ENCODE data around the gene ZIC4.

Gene ZIC4

DNA sequence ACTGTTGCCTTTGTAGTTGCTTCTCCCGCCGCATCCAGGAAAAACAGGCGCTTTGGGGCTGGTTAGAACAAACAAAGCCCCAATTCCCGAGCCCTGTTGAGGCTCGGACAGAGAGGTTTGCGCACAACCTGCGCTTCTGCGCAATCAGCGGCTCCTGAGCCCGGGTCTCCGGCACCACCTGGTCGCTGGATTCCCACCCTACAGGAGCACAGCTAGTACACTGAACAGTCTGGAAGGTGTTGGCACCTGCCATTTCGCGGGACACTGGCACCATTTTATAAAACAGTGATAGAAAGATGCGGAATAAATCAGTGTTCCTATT lies 13.8 kb downstream of the ZIC4 start:
- TF ChIP-seq YY1 (IDR thresholded peaks at IDR 0.05; ENCODE audit: low read depth), result no peak
- TF ChIP-seq CREB1 (IDR thresholded peaks at IDR 0.05; ENCODE audit: low read depth), result no peak
- TF ChIP-seq TCF12 (IDR thresholded peaks at IDR 0.05; ENCODE audit: low read depth), result no peak
- no peak for TF ChIP-seq NFIC (IDR thresholded peaks at IDR 0.05)
- TF ChIP-seq, protein P1, sequence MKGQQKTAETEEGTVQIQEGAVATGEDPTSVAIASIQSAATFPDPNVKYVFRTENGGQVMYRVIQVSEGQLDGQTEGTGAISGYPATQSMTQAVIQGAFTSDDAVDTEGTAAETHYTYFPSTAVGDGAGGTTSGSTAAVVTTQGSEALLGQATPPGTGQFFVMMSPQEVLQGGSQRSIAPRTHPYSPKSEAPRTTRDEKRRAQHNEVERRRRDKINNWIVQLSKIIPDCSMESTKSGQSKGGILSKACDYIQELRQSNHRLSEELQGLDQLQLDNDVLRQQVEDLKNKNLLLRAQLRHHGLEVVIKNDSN (IDR thresholded peaks at IDR 0.05), result no peak
- TF ChIP-seq CEBPB (IDR thresholded peaks at IDR 0.05), result no peak
- no peak for TF ChIP-seq EGR1 (IDR thresholded peaks at IDR 0.05)
- TF ChIP-seq EP300 (IDR thresholded peaks at IDR 0.05; ENCODE audit: borderline replicate concordance), result no peak

DNA sequence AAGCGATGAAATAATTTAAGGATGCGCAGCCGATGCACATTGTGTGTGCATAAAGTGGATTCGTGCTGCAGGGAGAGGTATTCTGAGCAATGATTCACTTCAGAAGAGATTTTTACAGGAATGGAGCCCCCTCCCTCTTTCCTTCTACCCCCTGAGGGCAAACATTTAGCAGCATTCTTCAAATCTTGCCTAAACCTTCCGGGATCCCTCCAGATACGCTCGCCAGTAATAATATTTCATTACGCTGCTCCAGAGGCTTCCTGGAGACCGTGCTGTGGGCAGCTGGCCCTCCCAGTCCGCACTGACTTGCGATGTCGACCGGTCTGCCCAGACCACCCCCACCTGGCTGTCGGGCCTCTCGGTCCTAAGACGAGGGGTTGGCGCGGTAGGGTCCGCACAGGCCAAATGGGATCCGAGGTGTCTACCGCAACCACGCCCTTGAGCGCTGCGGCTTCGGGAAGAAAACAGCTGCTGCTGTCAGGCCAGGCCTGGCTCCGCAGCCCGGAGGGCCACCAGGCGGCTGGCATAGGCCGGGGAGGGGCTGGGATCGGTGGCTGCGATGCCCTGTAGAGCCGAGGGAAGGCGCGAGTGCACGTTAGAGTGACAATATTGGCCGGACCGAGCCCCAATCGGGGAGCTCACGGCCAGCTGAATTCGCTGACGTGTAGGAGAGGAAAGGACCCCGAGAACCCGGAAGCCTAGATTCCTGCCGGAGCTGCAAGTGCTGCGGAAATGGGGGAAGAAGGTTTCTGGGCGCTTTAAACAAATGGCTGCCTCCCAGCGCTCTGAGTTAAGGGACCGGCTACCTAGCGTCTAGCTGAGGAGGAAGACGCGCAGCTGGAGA lies 14.3 kb downstream of the ZIC4 start:
- TF ChIP-seq, protein P1 (IDR thresholded peaks at IDR 0.05), result no peak
- TF ChIP-seq TCF12 (IDR thresholded peaks at IDR 0.05; ENCODE audit: low read depth) (no peak), TAF1 (IDR thresholded peaks at IDR 0.05; ENCODE audit: low read depth) (no peak)

DNA sequence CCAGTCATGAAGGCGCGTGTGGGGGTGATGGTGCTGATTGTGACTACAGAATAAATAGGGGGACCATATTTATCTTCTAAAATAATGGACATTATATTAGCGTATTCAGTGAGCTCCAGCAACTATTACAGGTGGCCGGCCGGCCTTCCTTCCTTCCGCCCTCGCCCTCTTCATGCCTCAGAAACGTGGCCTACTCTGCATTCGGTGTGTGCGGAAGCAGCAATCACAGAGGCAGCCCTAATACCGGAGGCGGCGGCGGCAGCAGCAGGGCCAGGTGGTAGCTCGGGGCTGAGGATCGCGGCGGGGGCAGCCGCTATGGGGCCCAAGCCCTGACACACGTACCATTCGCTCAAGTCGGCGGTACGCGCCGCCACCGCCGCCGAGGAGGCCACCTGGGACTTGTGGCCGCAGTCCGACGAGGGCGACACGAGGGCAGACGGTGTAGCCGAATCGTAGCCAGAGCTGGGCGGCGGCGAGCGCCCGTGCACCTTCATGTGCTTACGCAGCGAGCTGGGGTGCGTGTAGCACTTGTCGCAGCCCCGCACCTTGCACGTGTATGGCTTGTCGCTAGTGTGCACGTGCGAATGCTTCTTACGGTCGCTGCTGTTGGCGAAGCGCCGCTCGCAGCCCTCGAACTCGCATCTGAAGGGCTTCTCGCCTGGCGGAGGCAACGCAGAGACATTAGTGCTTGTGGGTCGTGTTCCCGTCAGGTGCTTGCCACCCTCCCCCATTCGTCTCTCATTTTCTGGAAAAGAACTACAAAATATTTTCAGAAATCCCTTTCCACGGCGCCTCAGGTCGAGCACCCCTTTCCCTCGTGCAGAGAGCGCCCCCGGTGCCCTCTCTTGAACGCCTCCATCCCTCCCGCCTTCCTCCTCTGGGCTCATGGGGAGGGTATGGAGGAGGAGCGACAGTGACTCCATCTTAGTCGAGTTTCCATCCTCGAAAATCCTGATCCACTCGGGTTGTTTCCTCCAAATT lies 15.5 kb downstream of the ZIC4 start:
- no peak for TF ChIP-seq YY1 (IDR thresholded peaks at IDR 0.05; ENCODE audit: low read depth)
- TF ChIP-seq RAD21 (IDR thresholded peaks at IDR 0.05; ENCODE audit: low read depth), result no peak
- TF ChIP-seq CEBPB (IDR thresholded peaks at IDR 0.05), result no peak
- TF ChIP-seq, protein P1 (IDR thresholded peaks at IDR 0.05), result no peak
- TF ChIP-seq TEAD4 (IDR thresholded peaks at IDR 0.05), result no peak
- TF ChIP-seq, protein P2, sequence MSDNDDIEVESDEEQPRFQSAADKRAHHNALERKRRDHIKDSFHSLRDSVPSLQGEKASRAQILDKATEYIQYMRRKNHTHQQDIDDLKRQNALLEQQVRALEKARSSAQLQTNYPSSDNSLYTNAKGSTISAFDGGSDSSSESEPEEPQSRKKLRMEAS (IDR thresholded peaks at IDR 0.05), result no peak
- no peak for TF ChIP-seq TCF12 (IDR thresholded peaks at IDR 0.05; ENCODE audit: low read depth)
- TF ChIP-seq, protein P3, sequence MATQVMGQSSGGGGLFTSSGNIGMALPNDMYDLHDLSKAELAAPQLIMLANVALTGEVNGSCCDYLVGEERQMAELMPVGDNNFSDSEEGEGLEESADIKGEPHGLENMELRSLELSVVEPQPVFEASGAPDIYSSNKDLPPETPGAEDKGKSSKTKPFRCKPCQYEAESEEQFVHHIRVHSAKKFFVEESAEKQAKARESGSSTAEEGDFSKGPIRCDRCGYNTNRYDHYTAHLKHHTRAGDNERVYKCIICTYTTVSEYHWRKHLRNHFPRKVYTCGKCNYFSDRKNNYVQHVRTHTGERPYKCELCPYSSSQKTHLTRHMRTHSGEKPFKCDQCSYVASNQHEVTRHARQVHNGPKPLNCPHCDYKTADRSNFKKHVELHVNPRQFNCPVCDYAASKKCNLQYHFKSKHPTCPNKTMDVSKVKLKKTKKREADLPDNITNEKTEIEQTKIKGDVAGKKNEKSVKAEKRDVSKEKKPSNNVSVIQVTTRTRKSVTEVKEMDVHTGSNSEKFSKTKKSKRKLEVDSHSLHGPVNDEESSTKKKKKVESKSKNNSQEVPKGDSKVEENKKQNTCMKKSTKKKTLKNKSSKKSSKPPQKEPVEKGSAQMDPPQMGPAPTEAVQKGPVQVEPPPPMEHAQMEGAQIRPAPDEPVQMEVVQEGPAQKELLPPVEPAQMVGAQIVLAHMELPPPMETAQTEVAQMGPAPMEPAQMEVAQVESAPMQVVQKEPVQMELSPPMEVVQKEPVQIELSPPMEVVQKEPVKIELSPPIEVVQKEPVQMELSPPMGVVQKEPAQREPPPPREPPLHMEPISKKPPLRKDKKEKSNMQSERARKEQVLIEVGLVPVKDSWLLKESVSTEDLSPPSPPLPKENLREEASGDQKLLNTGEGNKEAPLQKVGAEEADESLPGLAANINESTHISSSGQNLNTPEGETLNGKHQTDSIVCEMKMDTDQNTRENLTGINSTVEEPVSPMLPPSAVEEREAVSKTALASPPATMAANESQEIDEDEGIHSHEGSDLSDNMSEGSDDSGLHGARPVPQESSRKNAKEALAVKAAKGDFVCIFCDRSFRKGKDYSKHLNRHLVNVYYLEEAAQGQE (IDR thresholded peaks at IDR 0.05; ENCODE audit: low read depth), result no peak
- no peak for TF ChIP-seq CREB1 (IDR thresholded peaks at IDR 0.05; ENCODE audit: low read depth)
- no peak for TF ChIP-seq EGR1 (IDR thresholded peaks at IDR 0.05)
- no peak for TF ChIP-seq EP300 (IDR thresholded peaks at IDR 0.05; ENCODE audit: borderline replicate concordance)
- no peak for TF ChIP-seq NFIC (IDR thresholded peaks at IDR 0.05)
- no peak for TF ChIP-seq ZBTB7A (IDR thresholded peaks at IDR 0.05; ENCODE audit: low read depth)

DNA sequence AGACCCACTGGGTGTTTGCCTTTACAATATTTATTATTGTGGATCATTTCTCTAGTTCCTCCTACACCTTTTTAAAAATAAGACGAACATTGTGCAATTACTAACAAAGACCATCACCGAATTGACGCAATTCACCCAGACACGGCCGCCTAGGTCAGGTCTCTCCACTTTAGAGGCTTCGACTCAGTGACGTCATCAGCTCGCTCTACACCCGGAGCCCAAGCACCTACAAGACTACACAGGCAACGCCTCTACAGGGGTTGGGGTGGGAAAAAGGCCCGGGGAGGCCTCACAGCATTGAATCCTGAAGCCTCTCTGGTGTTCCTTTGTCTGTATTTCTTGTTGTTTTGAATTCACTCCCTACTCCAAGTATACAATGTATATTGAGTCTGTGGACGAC lies 16.6 kb downstream of the ZIC4 start:
- no peak for TF ChIP-seq EGR1 (IDR thresholded peaks at IDR 0.05)
- no peak for TF ChIP-seq TAF1 (IDR thresholded peaks at IDR 0.05; ENCODE audit: low read depth)
- no peak for TF ChIP-seq TEAD4 (IDR thresholded peaks at IDR 0.05)
- TF ChIP-seq FOXM1 (IDR thresholded peaks at IDR 0.05; ENCODE audit: borderline replicate concordance, low read depth), result no peak
- no peak for TF ChIP-seq ZBTB7A (IDR thresholded peaks at IDR 0.05; ENCODE audit: low read depth)
- TF ChIP-seq, protein P1 (IDR thresholded peaks at IDR 0.05), result no peak
- TF ChIP-seq YY1 (IDR thresholded peaks at IDR 0.05; ENCODE audit: low read depth), result no peak

DNA sequence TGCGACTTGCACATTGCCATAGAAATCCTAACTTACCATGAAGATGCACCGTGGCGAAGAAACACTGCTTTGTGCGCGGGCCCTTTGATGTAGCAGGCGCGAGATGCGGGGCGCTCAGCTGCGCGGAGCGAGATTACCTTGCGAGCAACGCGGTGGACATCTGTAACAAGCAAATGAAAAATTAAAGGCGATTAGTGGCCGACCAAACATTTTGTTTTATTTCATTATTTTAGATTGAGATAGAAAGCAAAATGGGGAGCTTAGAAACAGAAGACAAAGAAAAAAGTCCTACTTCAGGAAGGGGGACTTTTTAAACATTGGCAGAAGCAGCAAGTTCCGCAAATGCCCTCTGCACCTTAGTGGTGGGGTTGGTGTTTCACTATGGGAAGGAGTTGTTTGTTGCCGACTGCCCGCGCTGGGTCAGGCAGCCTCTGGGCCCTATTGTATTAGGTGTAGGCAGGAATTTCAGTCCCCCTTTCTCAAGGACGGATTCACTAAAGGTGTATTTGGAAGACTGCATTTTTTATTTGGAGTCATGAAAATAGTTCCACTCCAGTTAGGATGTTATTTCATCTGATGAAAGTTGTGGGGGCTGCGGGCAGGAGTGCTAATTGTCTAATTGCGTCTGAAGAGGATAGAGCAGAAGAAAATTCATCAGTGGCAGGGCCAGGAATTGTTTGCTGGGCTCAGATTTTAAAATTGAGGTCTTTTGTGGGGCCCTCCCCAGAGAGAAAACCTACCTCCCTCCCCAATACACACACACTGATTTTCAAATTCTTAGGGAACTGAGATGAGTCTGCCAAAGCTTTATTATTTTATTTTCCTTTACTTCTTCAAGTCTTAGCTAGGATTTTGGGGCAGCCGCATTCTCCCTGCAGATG lies 17.4 kb downstream of the ZIC4 start:
- no peak for TF ChIP-seq EGR1 (IDR thresholded peaks at IDR 0.05)
- no peak for TF ChIP-seq CEBPB (IDR thresholded peaks at IDR 0.05)
- no peak for TF ChIP-seq CREB1 (IDR thresholded peaks at IDR 0.05; ENCODE audit: low read depth)
- no peak for TF ChIP-seq TEAD4 (IDR thresholded peaks at IDR 0.05)
- TF ChIP-seq, protein P2 (IDR thresholded peaks at IDR 0.05), result no peak
- TF ChIP-seq ZBTB7A (IDR thresholded peaks at IDR 0.05; ENCODE audit: low read depth), result no peak
- TF ChIP-seq EP300 (IDR thresholded peaks at IDR 0.05; ENCODE audit: borderline replicate concordance), result no peak
- TF ChIP-seq TAF1 (IDR thresholded peaks at IDR 0.05; ENCODE audit: low read depth), result no peak
- TF ChIP-seq YY1 (IDR thresholded peaks at IDR 0.05; ENCODE audit: low read depth), result no peak
- no peak for TF ChIP-seq FOXM1 (IDR thresholded peaks at IDR 0.05; ENCODE audit: borderline replicate concordance, low read depth)
- TF ChIP-seq NFIC (IDR thresholded peaks at IDR 0.05), result no peak
- no peak for TF ChIP-seq TCF12 (IDR thresholded peaks at IDR 0.05; ENCODE audit: low read depth)
- no peak for TF ChIP-seq RAD21 (IDR thresholded peaks at IDR 0.05; ENCODE audit: low read depth)
